CD1c-positive myeloid dendritic cell (primary cell): ENCODE results near the gene GALNT16.
"Not testable (repeated sequence)": the region's sequence is repeated elsewhere in the genome, so short reads cannot be mapped to it uniquely, and the experiment has no call there.

ENCODE experiments used
- DNase-seq: peaks from one replicate; pipeline ENCODE4 v3.0.0-alpha.2; 2016; ENCODE audit errors: extremely low spot score

GALNT16 gene

DNA sequence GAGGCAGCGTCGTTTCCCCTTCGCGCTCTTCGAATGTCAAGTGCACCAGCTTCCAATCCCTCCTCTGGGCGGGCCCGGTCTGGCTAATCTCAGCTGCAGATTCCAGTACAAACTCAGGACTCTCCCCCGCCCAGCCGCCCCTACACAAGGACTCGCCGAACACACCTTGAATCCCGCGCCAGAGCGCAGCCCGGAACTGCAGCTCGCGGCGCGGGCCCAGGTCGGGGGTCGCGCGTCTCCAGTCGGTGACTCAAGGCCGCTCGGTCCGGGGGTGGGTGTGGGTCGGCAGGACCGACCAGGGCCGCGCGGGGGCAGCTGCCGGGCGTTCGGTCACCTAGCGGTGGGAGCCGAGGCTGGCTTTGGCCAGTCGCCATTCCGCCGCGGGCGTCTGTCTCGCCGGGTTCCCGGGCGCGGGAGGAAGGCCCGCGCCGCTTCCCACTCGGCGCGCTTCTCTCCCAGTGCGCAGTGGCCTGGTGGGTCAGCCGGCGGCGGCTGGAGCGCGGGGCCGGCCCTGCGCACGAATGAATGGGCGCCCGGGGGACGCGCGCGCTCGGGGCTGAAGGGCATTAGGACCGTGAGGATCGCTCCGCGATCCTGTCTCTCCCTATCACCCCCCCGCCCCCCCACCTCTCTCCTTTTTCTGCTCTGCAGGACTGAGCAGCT, at the start of gene GALNT16:
Gene GALNT16 (plus strand): TSS at position 632 of the 663 bp plus-strand sequence. CDS start 133 bp downstream, outside the sequence.
- peak; percentile 5 for DNase-seq

DNA sequence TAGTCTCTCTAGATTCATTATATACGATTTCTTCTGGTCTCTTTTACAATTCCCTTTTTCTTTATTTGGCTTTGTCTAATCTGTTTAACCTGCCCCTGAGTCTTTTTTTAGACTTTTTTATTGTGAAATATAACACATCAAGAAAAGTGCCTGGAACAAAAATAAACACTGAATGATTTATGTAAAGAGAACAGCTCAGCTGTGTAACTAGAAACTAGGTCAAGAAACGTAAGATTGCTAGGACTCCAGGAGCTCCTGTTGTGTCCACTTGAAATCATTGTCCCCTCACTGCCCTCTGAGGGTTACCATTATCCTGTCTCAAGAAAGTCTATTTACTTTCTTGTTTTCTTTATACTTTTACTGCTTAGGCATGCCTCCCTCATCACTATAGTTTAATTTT, 45.6 kb upstream of the GALNT16 start:
- no peak for DNase-seq

DNA sequence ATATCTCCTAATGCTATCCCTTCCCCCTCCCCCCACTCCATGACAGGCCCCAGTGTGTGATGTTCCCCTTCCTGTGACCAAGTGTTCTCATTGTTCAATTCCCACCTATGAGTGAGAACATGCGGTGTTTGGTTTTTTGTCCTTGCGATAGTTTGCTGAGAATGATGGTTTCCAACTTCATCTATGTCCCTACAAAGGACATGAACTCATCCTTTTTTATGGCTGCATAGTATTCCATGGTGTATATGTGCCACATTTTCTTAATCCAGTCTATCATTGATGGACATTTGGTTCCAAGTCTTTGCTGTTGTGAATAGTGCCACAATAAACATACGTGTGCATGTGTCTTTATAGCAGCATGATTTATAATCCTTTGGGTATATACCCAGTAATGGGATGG, 42.3 kb upstream of the GALNT16 start:
- DNase-seq: not testable (repeated sequence)

- DNase-seq: no peak
Measured at GRCh38 chr14:69224946-69225345, 35.0 kb upstream of the GALNT16 start.

- DNase-seq: no peak
Measured at GRCh38 chr14:69226178-69226577, 33.8 kb upstream of the GALNT16 start.

- no peak for DNase-seq
Measured at GRCh38 chr14:69226736-69227135, 33.2 kb upstream of the GALNT16 start.

DNA sequence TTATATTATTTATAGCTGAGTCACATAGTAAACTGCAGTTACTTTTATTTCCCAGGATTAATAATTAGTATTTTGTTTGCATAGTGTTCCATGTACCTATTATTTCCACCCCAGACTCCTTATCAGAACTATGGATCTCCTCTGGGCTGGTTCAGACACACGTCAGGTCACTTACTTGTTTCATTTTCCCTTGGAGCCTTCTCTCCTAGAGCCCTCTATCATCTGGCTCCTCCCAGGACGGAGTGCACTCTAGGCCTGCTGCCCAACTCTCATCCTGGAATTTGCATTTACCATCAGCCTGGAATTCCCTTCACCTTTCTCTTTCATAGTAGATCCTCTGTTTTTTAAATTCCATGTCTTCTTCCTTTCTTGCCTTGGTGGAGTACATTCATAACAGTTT, 28.5 kb upstream of the GALNT16 start:
- no peak for DNase-seq

- DNase-seq: no peak
Measured at GRCh38 chr14:69232388-69232787, 27.6 kb upstream of the GALNT16 start.

DNA sequence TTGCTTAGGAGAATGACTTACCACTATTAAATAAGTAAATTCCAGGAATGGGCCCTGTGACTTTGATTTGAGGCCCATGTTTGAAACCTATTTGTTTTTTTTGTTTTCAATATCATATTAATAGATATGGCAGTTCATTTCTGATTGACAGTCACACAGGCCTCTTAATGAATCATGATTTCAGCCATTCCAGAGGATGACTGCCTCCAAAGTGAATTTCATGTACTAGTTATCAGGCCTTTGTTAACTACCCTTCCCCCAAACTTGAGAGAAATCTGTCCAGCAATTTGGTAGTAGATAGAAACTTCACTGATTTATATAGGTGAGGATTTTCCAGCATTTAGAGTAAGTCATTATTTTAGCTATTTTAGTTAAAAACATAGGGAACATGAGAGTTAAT, 25.9 kb upstream of the GALNT16 start:
- no peak for DNase-seq

DNA sequence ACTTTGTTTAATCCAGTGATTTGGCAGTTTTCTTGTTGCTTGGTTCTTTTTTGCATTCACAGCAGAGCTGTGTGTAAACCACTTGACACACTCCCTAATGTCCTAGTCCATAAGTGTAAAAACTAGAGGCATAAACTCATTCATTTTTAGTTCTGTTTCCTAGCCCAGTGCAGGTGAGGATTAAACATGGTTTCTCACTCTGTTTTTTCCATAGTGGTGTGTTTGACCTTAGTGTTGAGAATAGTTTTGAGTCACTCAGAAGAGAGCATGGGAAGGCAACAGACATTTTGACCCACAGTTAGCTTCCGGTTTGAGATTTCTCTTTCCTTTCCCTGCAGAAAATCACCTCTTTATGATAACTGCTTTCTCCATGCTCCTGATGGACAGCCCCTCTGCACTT, 24.2 kb upstream of the GALNT16 start:
- DNase-seq: no peak

DNA sequence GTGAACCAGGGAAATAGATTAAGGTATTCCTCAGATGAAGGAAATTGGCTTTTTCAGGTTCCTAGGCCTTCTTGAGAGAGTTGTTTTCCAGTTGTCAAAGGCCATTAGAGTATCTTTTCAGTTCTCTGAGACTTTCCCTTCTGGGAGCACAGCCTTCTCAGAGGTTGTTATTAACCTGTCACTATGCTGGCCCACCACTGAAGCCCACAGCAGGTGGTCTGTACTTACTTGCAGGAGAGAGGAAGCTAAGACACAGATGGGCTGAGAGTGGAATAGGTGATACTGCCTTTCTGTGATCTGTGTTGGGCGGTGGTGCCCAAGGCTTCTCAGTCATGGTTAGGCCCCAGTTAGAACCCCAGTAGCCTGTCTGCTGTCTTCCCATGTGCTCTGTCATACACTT, 22.8 kb upstream of the GALNT16 start:
- DNase-seq: no peak

GRCh38 chr14:69237584-69237983, 22.4 kb upstream of the GALNT16 start:
- DNase-seq: no peak

DNA sequence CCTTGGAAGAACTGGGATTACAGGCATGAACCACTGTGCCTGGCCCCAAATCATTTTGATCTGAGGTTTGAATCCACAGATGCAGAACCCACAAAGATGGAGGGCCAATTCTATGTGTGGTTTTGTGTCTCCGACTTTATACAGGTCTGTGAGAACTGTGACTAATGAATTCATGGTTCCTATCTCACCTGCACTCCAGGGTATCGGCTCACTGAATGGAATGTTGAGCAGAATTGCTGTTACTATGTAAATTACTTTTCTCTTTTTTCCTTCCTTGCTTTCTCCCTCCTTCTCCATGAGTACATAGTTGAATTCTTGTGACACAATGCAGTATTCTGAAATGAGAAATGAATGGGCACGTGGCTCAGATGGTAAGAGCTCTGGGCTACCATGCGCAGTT, 21.1 kb upstream of the GALNT16 start:
- no peak for DNase-seq

DNA sequence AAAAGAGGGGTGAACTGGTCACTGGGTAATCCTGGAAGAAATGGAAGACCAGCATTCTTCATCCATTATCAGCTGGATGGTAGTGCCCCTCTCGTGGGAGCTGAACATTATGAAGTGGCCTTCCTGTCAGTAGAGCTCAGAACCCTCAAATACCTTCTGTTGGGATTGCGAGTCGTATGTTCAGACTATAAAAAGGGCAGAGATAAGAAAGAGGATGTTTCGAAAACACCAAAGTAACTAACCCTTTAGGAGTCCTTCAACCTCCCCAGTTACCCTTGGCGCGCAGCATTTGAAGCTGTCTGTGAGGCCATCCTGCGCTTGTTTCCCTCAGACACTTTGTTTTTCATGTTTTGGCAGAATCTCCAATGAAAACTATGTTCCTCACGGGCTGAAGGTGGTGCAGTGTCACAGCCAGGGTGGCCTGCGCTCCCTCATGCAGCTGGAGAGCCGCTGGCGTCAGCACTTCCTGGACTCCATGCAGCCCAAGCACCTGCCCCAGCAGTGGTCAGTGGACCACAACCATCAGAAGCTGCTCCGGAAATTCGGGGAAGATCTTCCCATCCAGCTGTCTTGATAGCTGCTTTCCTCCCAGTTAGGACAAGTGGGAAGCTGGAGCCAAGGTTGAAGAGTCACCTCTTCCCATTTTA, 19.3 kb upstream of the GALNT16 start:
- no peak for DNase-seq

DNA sequence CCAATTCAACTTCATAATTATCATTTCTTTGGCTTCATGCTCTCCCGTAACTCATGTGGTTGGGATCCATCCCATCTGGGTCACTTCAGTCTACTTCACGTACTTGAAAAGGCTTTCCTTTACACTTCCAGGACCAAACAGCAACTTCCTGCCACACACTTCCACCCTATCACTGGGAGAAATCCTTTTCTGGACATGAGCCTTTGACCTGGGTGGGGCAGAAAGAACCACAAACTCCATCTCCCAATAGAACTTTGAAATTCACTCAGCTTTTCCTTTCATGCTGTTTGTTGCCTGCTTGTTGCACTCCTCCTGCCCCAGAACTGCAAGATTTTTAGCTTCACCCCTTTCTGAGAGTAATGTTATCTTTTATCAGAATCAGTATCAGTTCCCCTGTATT, 18.4 kb upstream of the GALNT16 start:
- DNase-seq: no peak

DNA sequence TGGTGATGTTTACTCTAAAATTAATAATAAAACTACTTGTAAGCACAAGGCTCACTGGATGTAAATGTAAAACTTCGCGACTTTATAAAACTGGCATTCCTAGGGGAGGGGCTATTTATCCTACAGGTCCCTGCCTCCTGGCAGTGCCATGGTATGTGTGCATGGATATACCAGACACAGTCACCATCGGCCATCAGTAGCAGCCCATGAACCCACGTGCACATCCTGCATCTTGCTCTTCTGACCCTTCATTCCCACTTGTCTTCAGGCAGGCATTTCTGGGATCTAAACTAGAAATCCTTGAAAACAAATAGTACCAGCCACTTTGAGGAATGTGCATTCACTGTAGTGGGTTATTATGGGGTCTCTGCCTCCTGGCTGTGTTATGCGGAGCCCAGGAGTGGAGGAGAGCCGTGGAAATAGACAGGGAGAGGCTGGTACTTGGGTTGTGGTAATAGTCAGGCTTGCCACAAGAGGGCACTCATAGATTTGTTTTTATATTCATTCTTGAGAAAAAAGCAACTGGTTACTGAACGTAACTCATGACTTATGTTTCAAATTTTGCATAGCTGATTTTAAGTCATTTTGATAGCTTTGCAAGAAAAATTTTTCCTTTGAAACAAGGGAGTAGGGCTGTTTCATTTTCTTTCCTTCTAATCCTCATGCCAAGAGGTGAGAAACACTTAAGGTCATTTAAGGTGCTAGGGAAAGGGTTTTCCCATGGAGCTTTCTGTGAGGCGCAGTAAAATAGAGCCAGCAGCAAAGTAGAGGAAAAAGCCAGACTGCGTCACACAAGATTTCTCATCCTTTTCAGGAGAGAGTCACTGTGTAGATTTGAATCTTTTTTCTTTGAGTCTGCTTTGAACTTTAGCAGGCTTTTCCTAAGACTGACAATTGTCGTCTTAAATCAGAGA, 17.4 kb upstream of the GALNT16 start:
- DNase-seq: peak; percentile 65

- DNase-seq: no peak
Measured at GRCh38 chr14:69244946-69245345, 15.0 kb upstream of the GALNT16 start.

DNA sequence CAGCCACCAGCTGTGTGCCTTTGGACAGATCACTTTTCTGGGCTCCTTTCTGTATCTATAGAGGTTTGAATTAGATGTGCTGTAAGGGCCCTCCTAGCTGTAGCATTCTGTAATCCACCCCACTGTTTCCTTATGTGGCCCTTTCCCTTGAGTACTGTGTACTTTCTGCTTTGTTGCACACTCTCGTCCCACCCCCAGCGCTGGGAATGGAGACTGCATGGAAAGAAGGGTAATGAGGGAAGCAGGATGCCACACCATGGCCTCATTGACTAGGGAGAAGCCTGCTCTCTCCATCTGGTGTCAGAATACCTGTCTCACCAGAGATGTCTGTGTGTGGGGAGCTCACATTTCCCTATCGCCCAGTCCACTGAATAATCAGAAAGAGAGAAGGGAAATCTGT, 13.6 kb upstream of the GALNT16 start:
- DNase-seq: no peak

DNA sequence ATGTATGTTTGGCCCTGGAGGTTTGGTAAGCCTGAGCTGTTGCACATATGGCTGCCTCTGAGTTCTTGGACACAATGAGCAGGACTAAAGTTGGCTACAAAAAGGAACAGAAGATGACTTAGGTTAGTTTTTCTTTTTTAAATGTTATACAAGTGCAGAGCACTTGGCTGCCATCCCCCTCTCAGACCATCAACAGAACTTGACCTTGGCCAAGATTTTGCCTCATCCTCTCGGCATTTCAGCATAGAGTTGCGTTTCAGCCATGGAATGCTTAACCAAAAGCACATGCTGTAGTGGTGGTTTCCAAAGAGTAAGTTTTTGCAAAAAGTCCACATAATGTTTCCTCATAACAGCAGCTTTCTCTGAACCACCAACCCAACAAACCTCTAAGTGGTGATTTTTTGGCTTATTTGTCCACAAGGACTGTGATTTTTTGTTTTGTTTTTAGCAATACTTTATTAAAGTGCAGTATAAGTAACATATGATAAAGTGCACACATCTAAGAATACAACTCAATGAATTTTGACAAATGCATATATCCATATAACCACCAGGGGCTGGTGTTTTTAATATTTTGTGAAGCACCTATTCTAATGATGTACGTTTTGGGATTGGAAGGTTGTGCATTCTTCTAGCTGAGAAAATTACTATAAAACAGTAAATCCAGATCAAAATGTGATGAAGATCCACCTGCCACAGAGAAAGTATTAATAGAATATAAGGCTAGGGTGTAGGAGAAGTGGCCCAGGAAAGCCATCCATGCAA, 12.1 kb upstream of the GALNT16 start:
- DNase-seq: no peak

- DNase-seq: no peak
Measured at GRCh38 chr14:69249603-69250002, 10.4 kb upstream of the GALNT16 start.

- DNase-seq: no peak
Measured at GRCh38 chr14:69252851-69253250, 7.1 kb upstream of the GALNT16 start.

DNA sequence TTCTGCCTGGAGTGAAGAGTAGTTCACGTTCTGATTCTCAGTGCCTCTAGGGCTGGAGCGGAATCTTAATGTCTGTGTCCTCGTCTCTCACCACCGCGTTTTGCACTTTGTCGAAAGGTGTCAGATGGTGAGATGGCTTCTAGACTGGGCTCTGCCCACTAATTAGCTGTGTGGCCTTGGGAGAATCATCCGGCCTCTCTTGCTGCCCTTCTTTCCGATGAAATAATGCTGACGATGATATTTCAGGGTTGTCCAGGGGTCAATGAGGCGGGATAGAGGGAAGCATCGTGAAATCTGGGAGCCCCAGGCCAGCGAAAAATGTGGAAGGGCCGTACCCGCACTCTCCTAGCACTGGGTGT, 811 bp upstream of the GALNT16 start:
- DNase-seq: no peak
